GM12892 (cell line): ENCODE results near the gene GRIA4.

ENCODE experiments used
- POLR2AphosphoS5 ChIP-seq: IDR thresholded peaks from 2 replicates; pipeline ENCODE4 v1.6.1; 2011; ENCODE audit warnings: low read depth, low read length, control low read depth
- TAF1 ChIP-seq: IDR thresholded peaks from 2 replicates; pipeline ENCODE4 v1.6.1; 2011; ENCODE audit warnings: low read depth, mild to moderate bottlenecking, control low read depth, low read length, borderline replicate concordance

- TF ChIP-seq TAF1, result no peak
- no peak for TF ChIP-seq POLR2AphosphoS5
Observed at GRCh38 chr11:105670811-105671210, 60.9 kb downstream of the GRIA4 start.
